HG03196 (cell line): ENCODE data around the gene SERPINA1.
"Not testable (repeated sequence)": the region's sequence is repeated elsewhere in the genome, so short reads cannot be mapped to it uniquely, and the experiment has no call there.

Experiments
- ATAC-seq: cut with Tn5 transposase; IDR thresholded peaks from one replicate; pipeline ENCODE4 v1.9.1; 2021; ENCODE audit not compliant: unreplicated experiment

The SERPINA1 gene

GRCh38 chr14:94388384-94389103 is at the start of gene SERPINA1:
SERPINA1 (minus strand) TSS chr14:94388602; CDS start chr14:94383237, 5,365 bp downstream.
- ATAC-seq: no peak

GRCh38 chr14:94428610-94429009 is 40.2 kb upstream of the SERPINA1 start:
- no peak for ATAC-seq

GRCh38 chr14:94427016-94427613 is 38.7 kb upstream of the SERPINA1 start:
- ATAC-seq: no peak

GRCh38 chr14:94426526-94426925 is 38.1 kb upstream of the SERPINA1 start:
- ATAC-seq: no peak

- ATAC-seq: no peak
Observed at GRCh38 chr14:94424371-94424770, 36.0 kb upstream of the SERPINA1 start.

- no peak for ATAC-seq
Observed at GRCh38 chr14:94423453-94424056, 35.2 kb upstream of the SERPINA1 start.

GRCh38 chr14:94421316-94421715 is 32.9 kb upstream of the SERPINA1 start:
- ATAC-seq: no peak

- ATAC-seq: not testable (repeated sequence)
Observed at GRCh38 chr14:94417497-94418205, 29.2 kb upstream of the SERPINA1 start.

- no peak for ATAC-seq
Observed at GRCh38 chr14:94412671-94413638, 24.6 kb upstream of the SERPINA1 start.

- ATAC-seq: no peak
Observed at GRCh38 chr14:94411638-94412037, 23.2 kb upstream of the SERPINA1 start.

GRCh38 chr14:94409430-94409829 is 21.0 kb upstream of the SERPINA1 start:
- not testable (repeated sequence) for ATAC-seq

GRCh38 chr14:94408546-94409095 is 20.2 kb upstream of the SERPINA1 start:
- no peak for ATAC-seq

- no peak for ATAC-seq
Observed at GRCh38 chr14:94407906-94408305, 19.5 kb upstream of the SERPINA1 start.

- no peak for ATAC-seq
Observed at GRCh38 chr14:94406910-94407309, 18.5 kb upstream of the SERPINA1 start.

GRCh38 chr14:94405486-94405885 is 17.1 kb upstream of the SERPINA1 start:
- no peak for ATAC-seq

GRCh38 chr14:94404561-94404960 is 16.2 kb upstream of the SERPINA1 start:
- no peak for ATAC-seq

GRCh38 chr14:94403312-94403932 is 15.0 kb upstream of the SERPINA1 start:
- no peak for ATAC-seq

GRCh38 chr14:94401083-94401482 is 12.7 kb upstream of the SERPINA1 start:
- no peak for ATAC-seq

- ATAC-seq: no peak
Observed at GRCh38 chr14:94400422-94400841, 12.0 kb upstream of the SERPINA1 start.

GRCh38 chr14:94398536-94398935 is 10.1 kb upstream of the SERPINA1 start:
- ATAC-seq: no peak
